Ishikawa (cell line): Measurements from ENCODE around the gene BPHL.

Experiments
- CEBPB ChIP-seq: IDR thresholded peaks from 2 replicates; pipeline ENCODE4 v1.6.1; 2012
- EP300 ChIP-seq: IDR thresholded peaks from 2 replicates; pipeline ENCODE4 v1.6.1; 2012; ENCODE audit warnings: borderline replicate concordance
- MAX ChIP-seq: IDR thresholded peaks from 2 replicates; pipeline ENCODE4 v1.6.1; 2012
- NFIC ChIP-seq: IDR thresholded peaks from 2 replicates; pipeline ENCODE4 v1.6.1; 2012
- RAD21 ChIP-seq: IDR thresholded peaks from 2 replicates; pipeline ENCODE4 v1.6.1; 2012; ENCODE audit warnings: low read depth
- TAF1 ChIP-seq: IDR thresholded peaks from 2 replicates; pipeline ENCODE4 v1.6.1; 2012; ENCODE audit warnings: low read depth, mild to moderate bottlenecking
- TCF12 ChIP-seq: IDR thresholded peaks from 2 replicates; pipeline ENCODE4 v1.6.1; 2012; ENCODE audit warnings: low read depth
- YY1 ChIP-seq: IDR thresholded peaks from 2 replicates; pipeline ENCODE4 v1.6.1; 2012; ENCODE audit warnings: low read depth
- TF ChIP-seq, protein P1 (sequence below): IDR thresholded peaks from 2 replicates; pipeline ENCODE4 v1.6.1; 2012; ENCODE audit warnings: low read depth, mild to moderate bottlenecking

DNA sequence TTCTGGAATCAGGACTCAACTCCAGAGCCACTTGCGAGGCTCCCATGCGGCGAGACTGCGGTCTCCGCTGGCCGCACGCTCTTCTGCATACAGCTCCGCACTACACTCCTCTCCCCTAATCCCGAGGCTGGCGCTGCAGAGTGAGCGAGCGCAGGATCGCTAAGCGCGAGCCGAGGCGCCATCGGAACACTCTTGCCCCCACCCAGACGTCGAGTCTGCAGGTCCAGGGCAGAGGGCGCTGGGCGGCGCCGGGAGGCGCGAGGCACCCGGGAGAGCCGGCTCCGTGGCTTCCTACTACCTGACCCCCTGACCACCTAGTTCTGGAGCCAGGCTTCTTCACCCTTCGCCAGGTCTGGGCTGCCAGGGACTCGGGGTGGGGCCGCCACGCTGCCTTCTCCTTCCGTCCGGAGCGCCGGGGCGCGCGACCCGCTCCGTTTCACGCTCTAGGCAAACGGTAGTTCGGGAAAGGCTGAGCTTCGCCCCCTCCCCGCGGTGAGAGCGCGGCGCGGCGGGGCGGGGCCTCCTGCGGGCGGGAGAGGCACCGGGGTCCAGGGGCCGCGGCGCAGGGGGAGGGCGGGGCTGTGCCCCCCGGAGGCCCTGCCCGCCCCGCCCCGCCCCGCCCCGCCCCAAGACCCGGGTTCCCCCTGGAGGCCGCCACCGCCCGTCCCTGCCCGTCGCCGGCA, 44.2 kb downstream of the BPHL start:
- no peak for TF ChIP-seq TCF12
- peak; percentile 39; the same call in 1 of the 2 replicates for TF ChIP-seq TAF1
- no peak for TF ChIP-seq RAD21
- TF ChIP-seq MAX, result peak; percentile 82
- TF ChIP-seq YY1, result no peak
- no peak for TF ChIP-seq CEBPB
- TF ChIP-seq, protein P1, sequence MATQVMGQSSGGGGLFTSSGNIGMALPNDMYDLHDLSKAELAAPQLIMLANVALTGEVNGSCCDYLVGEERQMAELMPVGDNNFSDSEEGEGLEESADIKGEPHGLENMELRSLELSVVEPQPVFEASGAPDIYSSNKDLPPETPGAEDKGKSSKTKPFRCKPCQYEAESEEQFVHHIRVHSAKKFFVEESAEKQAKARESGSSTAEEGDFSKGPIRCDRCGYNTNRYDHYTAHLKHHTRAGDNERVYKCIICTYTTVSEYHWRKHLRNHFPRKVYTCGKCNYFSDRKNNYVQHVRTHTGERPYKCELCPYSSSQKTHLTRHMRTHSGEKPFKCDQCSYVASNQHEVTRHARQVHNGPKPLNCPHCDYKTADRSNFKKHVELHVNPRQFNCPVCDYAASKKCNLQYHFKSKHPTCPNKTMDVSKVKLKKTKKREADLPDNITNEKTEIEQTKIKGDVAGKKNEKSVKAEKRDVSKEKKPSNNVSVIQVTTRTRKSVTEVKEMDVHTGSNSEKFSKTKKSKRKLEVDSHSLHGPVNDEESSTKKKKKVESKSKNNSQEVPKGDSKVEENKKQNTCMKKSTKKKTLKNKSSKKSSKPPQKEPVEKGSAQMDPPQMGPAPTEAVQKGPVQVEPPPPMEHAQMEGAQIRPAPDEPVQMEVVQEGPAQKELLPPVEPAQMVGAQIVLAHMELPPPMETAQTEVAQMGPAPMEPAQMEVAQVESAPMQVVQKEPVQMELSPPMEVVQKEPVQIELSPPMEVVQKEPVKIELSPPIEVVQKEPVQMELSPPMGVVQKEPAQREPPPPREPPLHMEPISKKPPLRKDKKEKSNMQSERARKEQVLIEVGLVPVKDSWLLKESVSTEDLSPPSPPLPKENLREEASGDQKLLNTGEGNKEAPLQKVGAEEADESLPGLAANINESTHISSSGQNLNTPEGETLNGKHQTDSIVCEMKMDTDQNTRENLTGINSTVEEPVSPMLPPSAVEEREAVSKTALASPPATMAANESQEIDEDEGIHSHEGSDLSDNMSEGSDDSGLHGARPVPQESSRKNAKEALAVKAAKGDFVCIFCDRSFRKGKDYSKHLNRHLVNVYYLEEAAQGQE, result no peak
- TF ChIP-seq EP300, result no peak
- no peak for TF ChIP-seq NFIC
